Fibroblast of the aortic adventitia (primary cell): ENCODE data around the gene PROM1. TPM values are rescaled to one million over a fixed set of nuclear protein-coding genes. Genes with fewer than 3 reads are reported as not detected.

Source experiments
- DNase-seq: peaks from one replicate; pipeline ENCODE4 v3.0.0-alpha.2; 2010; ENCODE audit warnings: low read depth
- H3K4me3 ChIP-seq: 2 replicates; pipeline ENCODE4 v1.5.1; 2011; ENCODE audit warnings: low read depth, mild to moderate bottlenecking, control low read depth, low read length, moderate library complexity
- CTCF ChIP-seq: IDR thresholded peaks from 2 replicates; pipeline ENCODE4 v1.5.1; 2011; ENCODE audit warnings: mild to moderate bottlenecking, low read length, control low read depth, inconsistent platforms; ENCODE audit not compliant: insufficient read depth
- total RNA-seq: library from RNA; depleted of rRNA; stranded (reverse); fragments of >200 nt; gene quantifications from 2 replicates; pipeline ENCODE4 v1.2.3, GENCODE V29; 2012; ENCODE audit warnings: low replicate concordance

The PROM1 gene
- total RNA-seq, 1 donor, result under 0.01 TPM

- no peak for DNase-seq
- no peak for TF ChIP-seq CTCF
- H3K4me3 ChIP-seq, result no peak overlapping the region
Observed at GRCh38 chr4:15934259-15934658, 149.6 kb downstream of the PROM1 start.

- no peak for DNase-seq
Observed at GRCh38 chr4:15931451-15932210, 152.2 kb downstream of the PROM1 start.

GRCh38 chr4:15930314-15930713, 153.5 kb downstream of the PROM1 start:
- no peak overlapping the region for H3K4me3 ChIP-seq
- no peak for TF ChIP-seq CTCF
- peak; percentile 41 for DNase-seq

More at GRCh38 chr4:15931451-15932210, 152.2 kb downstream of the PROM1 start:
- TF ChIP-seq CTCF, result no peak
- H3K4me3 ChIP-seq, result no peak overlapping the region

DNA sequence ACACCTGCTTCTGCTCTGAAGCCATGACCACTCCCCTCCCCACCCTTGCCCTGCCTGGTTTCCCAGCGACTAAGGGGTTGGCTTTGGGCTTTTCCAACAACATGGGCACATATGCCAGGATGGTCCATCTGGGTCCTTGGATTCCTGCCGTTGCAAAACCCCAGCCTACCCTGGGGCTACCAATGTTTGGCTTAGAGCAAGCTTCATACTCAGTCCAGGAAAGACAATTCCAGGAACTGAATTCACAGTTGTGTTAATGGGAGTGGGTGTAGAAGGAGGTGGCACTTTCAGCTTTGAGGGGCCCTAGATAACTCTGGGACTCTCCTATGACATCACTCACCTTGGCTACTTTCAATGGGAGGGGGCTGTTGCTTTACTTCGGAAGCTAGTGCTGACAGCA, 154.3 kb downstream of the PROM1 start:
- DNase-seq, result no peak
- no peak overlapping the region for H3K4me3 ChIP-seq
- no peak for TF ChIP-seq CTCF

GRCh38 chr4:15928883-15929282, 154.9 kb downstream of the PROM1 start:
- no peak overlapping the region for H3K4me3 ChIP-seq
- no peak for DNase-seq
- no peak for TF ChIP-seq CTCF

DNA sequence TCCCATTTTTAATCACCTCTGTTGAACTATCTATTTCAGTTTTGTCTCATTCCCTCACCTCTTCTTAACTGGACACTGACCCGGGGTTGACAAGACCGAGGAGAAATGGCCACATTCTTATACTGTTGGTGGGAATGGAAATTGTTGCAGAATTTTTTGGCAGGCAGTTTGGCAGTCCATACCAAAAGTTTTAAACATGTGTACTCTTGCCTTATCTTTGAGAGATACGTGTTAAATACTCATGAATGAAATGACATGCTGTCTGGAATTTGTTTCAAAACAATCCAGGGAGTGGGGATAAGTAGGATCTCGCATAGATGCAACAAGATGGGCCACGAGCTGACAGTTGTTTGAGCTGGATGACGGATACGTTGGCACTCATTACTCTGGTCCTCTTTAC, 157.3 kb downstream of the PROM1 start:
- peak; percentile 65 for DNase-seq
- TF ChIP-seq CTCF, result no peak
- no peak overlapping the region for H3K4me3 ChIP-seq

GRCh38 chr4:15925830-15926229, 158.0 kb downstream of the PROM1 start:
- no peak overlapping the region for H3K4me3 ChIP-seq
- no peak for DNase-seq

More at GRCh38 chr4:15925830-15926229, 158.0 kb downstream of the PROM1 start:
- no peak for TF ChIP-seq CTCF
